ENCODE data around the gene FNDC3A. TPM values are rescaled to one million over a fixed set of nuclear protein-coding genes. Genes with fewer than 3 reads are reported as not detected.

FNDC3A gene, protein sequence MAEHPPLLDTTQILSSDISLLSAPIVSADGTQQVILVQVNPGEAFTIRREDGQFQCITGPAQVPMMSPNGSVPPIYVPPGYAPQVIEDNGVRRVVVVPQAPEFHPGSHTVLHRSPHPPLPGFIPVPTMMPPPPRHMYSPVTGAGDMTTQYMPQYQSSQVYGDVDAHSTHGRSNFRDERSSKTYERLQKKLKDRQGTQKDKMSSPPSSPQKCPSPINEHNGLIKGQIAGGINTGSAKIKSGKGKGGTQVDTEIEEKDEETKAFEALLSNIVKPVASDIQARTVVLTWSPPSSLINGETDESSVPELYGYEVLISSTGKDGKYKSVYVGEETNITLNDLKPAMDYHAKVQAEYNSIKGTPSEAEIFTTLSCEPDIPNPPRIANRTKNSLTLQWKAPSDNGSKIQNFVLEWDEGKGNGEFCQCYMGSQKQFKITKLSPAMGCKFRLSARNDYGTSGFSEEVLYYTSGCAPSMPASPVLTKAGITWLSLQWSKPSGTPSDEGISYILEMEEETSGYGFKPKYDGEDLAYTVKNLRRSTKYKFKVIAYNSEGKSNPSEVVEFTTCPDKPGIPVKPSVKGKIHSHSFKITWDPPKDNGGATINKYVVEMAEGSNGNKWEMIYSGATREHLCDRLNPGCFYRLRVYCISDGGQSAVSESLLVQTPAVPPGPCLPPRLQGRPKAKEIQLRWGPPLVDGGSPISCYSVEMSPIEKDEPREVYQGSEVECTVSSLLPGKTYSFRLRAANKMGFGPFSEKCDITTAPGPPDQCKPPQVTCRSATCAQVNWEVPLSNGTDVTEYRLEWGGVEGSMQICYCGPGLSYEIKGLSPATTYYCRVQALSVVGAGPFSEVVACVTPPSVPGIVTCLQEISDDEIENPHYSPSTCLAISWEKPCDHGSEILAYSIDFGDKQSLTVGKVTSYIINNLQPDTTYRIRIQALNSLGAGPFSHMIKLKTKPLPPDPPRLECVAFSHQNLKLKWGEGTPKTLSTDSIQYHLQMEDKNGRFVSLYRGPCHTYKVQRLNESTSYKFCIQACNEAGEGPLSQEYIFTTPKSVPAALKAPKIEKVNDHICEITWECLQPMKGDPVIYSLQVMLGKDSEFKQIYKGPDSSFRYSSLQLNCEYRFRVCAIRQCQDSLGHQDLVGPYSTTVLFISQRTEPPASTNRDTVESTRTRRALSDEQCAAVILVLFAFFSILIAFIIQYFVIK
- total RNA-seq, result 61.4 TPM
- long read RNA-seq, full-length matches to known transcripts, result 10 of 45 reads
- long read RNA-seq, partial matches to known transcripts, result 24 of 45 reads
- long read RNA-seq, other reads (novel, unspliced or antisense), result 11 of 45 reads

DNA sequence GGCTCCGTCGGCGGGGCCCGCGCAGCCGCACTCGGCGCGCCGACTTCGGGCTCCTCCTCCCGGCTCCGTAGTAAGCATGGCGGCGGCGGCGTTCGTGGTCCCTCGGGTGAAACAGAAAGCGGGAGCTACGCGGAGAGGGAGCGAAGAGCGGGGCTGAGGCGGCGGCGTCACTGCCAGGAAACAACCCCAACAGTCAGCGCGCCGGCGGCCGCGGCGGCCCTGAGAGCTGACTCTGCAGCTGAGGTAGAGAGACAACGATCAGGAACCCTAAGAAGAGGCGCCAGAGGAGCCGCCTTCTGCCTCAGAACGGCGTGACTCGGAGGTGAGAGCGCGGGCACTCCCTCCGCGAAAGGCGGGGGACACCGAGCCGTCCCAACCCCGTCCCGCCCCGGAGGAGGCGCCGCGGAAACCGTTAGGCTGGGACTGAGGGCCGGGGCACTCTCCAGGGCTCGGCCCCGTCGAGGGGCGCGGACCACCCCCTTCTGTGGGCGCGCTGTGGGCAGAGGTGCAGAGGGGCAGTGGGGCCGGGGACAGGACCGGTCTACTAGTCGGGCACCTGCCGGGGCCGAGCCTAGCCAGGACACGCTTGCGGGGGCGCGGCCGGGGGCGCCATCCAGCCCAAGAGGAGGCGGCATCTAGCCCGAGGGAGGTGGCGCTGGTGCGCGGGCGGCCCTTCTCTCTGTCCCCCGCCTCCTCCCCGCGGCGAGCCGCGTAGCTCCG lies at the start of gene FNDC3A:
Gene FNDC3A, plus strand, starts transcription at position 57 of the 720 bp plus-strand sequence. CDS start 30,279 bp downstream, outside the sequence.
- Histone ChIP-seq H3K36me3 (no peaks in the 10 kb centered on the region), H3K27me3 (ENCODE audit: low read depth) (no peaks in the 10 kb centered on the region), H3K4me1 (peaks cover 45% of the 10 kb centered on the region), H3K27ac (peak within 1 kb of the TSS; percentile 98), H3K4me3 (peak within 1 kb of the TSS; percentile 87), H3K9me3 (peaks cover 15% of the 10 kb centered on the region)
- intact Hi-C loops (cut with DNase I), result no loop called here
- ATAC-seq (peak; percentile 94 to 97), DNase-seq (peak; percentile 91)
- TF ChIP-seq, protein P1, sequence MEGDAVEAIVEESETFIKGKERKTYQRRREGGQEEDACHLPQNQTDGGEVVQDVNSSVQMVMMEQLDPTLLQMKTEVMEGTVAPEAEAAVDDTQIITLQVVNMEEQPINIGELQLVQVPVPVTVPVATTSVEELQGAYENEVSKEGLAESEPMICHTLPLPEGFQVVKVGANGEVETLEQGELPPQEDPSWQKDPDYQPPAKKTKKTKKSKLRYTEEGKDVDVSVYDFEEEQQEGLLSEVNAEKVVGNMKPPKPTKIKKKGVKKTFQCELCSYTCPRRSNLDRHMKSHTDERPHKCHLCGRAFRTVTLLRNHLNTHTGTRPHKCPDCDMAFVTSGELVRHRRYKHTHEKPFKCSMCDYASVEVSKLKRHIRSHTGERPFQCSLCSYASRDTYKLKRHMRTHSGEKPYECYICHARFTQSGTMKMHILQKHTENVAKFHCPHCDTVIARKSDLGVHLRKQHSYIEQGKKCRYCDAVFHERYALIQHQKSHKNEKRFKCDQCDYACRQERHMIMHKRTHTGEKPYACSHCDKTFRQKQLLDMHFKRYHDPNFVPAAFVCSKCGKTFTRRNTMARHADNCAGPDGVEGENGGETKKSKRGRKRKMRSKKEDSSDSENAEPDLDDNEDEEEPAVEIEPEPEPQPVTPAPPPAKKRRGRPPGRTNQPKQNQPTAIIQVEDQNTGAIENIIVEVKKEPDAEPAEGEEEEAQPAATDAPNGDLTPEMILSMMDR (IDR thresholded peaks at IDR 0.05), result no peak

DNA sequence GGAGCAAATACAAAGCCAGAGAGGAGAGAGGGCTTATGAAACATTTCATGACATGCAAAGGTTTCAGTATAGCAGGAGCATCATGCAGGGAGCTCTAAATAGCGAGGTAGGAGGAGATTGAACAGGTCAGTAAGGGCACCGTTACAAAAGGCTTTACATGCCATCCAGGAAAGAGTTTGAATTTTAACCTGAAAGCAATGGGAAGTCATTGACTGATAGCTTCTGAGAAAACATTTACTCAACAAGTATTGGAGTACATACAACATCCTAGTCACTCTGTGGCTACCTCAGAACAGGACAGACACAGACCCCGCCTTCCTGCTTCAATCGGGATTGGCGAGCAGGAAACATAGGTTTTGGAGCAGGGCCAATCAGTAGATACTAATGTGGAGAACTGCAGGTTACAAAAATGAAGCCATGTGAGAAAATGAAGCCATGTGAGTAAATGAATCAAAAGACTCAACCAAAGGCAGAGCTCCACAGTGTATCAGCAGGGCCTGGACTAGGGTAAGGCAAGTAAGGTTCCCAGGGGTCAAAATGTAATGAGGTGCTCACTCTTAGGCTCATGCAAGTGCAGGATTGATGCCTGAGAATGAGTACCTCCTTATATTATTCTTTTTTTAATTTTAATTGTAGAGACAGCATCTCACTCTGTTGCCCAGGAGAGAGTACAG lies 46.8 kb upstream of the FNDC3A start:
- Histone ChIP-seq H3K4me3 (no peak overlapping the region), H3K4me1 (no peaks in the 10 kb centered on the region), H3K9me3 (no peaks in the 10 kb centered on the region), H3K27ac (no peak overlapping the region), H3K27me3 (ENCODE audit: low read depth) (no peaks in the 10 kb centered on the region), H3K36me3 (no peaks in the 10 kb centered on the region)
- ATAC-seq (no peak), DNase-seq (no peak)
- TF ChIP-seq, protein P1 (IDR thresholded peaks at IDR 0.05), result no peak
- intact Hi-C loops (cut with DNase I), result no loop called here

DNA sequence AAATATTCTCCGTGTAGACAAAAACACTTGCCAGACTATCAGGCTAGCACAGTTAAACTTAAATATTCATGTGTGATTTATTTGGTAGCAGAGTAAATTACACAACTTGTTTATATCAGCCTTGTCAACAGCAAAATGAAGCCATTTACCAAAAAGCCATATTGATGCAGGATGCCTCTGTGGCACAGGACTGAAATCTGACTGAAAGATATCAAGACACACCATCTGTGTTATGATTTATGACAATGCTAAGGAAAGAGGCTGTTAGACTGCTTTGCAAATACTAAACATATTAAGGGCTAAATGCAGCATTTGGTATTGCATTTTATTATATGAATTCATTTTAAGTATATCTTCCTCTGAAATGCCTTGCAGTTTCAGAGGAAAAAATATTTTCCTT lies 44.8 kb upstream of the FNDC3A start:
- ATAC-seq, result no peak

DNA sequence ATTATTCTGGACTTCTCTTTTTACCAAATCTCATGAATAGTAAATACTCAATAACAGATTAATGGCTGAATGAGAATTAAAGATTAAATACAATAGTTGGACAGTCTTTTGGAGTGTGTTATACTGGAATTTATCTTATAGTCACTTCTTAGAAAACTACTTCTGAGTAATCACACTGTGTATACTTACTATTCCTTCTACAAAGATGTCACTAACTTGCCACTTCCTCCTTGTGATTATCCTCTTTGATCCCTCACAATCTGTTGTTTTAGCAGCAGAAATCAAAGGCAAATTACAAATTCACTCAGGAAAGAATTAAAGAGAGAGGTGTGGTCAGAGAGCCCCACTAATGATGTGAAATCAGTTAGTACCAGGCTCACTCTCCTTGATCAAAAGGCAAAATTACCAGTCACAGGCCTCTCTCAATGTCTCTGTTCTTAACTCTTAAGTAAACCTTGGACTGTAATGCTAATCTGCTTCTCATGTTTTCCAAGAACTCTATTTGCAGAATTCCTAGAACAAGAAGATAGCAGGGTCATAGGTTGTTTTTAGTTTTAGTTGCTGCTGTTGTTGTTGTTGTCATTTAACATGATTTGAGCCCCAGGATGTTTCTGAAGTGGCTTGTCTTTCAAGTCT lies 37.3 kb upstream of the FNDC3A start:
- intact Hi-C loops (cut with DNase I), result no loop called here
- H3K4me3 ChIP-seq, result no peak overlapping the region
- H3K27me3 ChIP-seq (ENCODE audit: low read depth), result no peaks in the 10 kb centered on the region
- TF ChIP-seq, protein P1 (IDR thresholded peaks at IDR 0.05), result no peak
- ATAC-seq (no peak), DNase-seq (no peak)
- H3K9me3 ChIP-seq, result no peaks in the 10 kb centered on the region
- H3K36me3 ChIP-seq, result no peaks in the 10 kb centered on the region
- no peak overlapping the region for H3K27ac ChIP-seq
- no peaks in the 10 kb centered on the region for H3K4me1 ChIP-seq

More for the DNA sequence above, 44.8 kb upstream of the FNDC3A start:
- DNase-seq, result no peak
- no peaks in the 10 kb centered on the region for H3K36me3 ChIP-seq
- H3K27ac ChIP-seq, result no peak overlapping the region
- TF ChIP-seq, protein P1 (IDR thresholded peaks at IDR 0.05), result no peak
- intact Hi-C loops (cut with DNase I), result no loop called here
- H3K4me3 ChIP-seq, result no peak overlapping the region
- no peaks in the 10 kb centered on the region for H3K4me1 ChIP-seq
- H3K9me3 ChIP-seq, result no peaks in the 10 kb centered on the region
- H3K27me3 ChIP-seq (ENCODE audit: low read depth), result no peaks in the 10 kb centered on the region
